Measurements from ENCODE around the gene SCAI. TPM values are rescaled to one million over a fixed set of nuclear protein-coding genes. Genes with fewer than 3 reads are reported as not detected.

Gene SCAI
- total and polyA plus RNA-seq, 7 donors, result 0.39 to 5.2 (median 1.8) TPM

- WGBS, 3 donors, result 86 to 91% (median 88%) methylated on average over 6 of the region's 6 CpGs
- no peaks in the 10 kb centered on the region for H3K36me3 ChIP-seq (ENCODE audit: insufficient read depth in 1 of 2, low read depth in 1 of 2)
- H3K27me3 ChIP-seq (ENCODE audit: insufficient read depth in 3 of 3, low read length in 2 of 3), result no peaks in the 10 kb centered on the region
- ATAC-seq (no peak), DNase-seq (no peak)
- no peaks in the 10 kb centered on the region for H3K4me1 ChIP-seq
- intact Hi-C loops (cut with DNase I), result no loop called here
- H3K4me3 ChIP-seq, result no peak overlapping the region
- no peaks in the 10 kb centered on the region for H3K9me3 ChIP-seq
- H3K27ac ChIP-seq, result no peak overlapping the region
- TF ChIP-seq, protein P1, sequence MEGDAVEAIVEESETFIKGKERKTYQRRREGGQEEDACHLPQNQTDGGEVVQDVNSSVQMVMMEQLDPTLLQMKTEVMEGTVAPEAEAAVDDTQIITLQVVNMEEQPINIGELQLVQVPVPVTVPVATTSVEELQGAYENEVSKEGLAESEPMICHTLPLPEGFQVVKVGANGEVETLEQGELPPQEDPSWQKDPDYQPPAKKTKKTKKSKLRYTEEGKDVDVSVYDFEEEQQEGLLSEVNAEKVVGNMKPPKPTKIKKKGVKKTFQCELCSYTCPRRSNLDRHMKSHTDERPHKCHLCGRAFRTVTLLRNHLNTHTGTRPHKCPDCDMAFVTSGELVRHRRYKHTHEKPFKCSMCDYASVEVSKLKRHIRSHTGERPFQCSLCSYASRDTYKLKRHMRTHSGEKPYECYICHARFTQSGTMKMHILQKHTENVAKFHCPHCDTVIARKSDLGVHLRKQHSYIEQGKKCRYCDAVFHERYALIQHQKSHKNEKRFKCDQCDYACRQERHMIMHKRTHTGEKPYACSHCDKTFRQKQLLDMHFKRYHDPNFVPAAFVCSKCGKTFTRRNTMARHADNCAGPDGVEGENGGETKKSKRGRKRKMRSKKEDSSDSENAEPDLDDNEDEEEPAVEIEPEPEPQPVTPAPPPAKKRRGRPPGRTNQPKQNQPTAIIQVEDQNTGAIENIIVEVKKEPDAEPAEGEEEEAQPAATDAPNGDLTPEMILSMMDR (IDR thresholded peaks at IDR 0.05), result no peak
These were observed 11.6 kb downstream of the SCAI start for GRCh38 chr9:125131778-125132177.

- DNase-seq, result peak; percentile 86 to 92
- H3K27me3 ChIP-seq (ENCODE audit: insufficient read depth in 3 of 3, low read length in 2 of 3), result no peaks in the 10 kb centered on the region
- peak overlapping the region; percentile 57 for H3K27ac ChIP-seq
- ATAC-seq, result peak; percentile 97 to 99 (median 98)
- TF ChIP-seq, protein P1 (IDR thresholded peaks at IDR 0.05), result no peak
- no peak overlapping the region for H3K4me3 ChIP-seq
- 77 to 88% (median 77%) methylated on average over 2 of the region's 2 CpGs for WGBS, 3 donors
- H3K9me3 ChIP-seq, result no peaks in the 10 kb centered on the region
- H3K4me1 ChIP-seq, result peaks cover 5% of the 10 kb centered on the region
- intact Hi-C loops (cut with DNase I), result no loop called here
- no peaks in the 10 kb centered on the region for H3K36me3 ChIP-seq (ENCODE audit: insufficient read depth in 1 of 2, low read depth in 1 of 2)
These were observed 17.1 kb downstream of the SCAI start for GRCh38 chr9:125126019-125126746.

GRCh38 chr9:125125523-125125922, 17.8 kb downstream of the SCAI start:
- no peak overlapping the region for H3K4me3 ChIP-seq
- 81 to 87% (median 85%) methylated on average over 6 to 7 of the region's 7 CpGs for WGBS, 3 donors
- H3K4me1 ChIP-seq, result peaks cover 5% of the 10 kb centered on the region
- ATAC-seq, result no peak
- DNase-seq, result no peak
- no peaks in the 10 kb centered on the region for H3K9me3 ChIP-seq
- intact Hi-C loops (cut with DNase I), result no loop called here
- H3K27ac ChIP-seq, result peak overlapping the region; percentile 57
- H3K36me3 ChIP-seq (ENCODE audit: insufficient read depth in 1 of 2, low read depth in 1 of 2), result no peaks in the 10 kb centered on the region
- H3K27me3 ChIP-seq (ENCODE audit: insufficient read depth in 3 of 3, low read length in 2 of 3), result no peaks in the 10 kb centered on the region
- TF ChIP-seq, protein P1 (IDR thresholded peaks at IDR 0.05), result no peak

- TF ChIP-seq, protein P1 (IDR thresholded peaks at IDR 0.05), result no peak
These were observed 22.2 kb downstream of the SCAI start for GRCh38 chr9:125121146-125121545.

More at GRCh38 chr9:125121146-125121545, 22.2 kb downstream of the SCAI start:
- H3K36me3 ChIP-seq (ENCODE audit: insufficient read depth in 1 of 2, low read depth in 1 of 2), result no peaks in the 10 kb centered on the region
- DNase-seq (no peak), ATAC-seq (no peak)
- H3K27ac ChIP-seq, result no peak overlapping the region
- H3K27me3 ChIP-seq (ENCODE audit: insufficient read depth in 3 of 3, low read length in 2 of 3), result no peaks in the 10 kb centered on the region
- intact Hi-C loops (cut with DNase I), result no loop called here
- WGBS, 3 donors, result 65 to 74% (median 70%) methylated on average over 2 of the region's 2 CpGs
- no peak overlapping the region for H3K4me3 ChIP-seq
- peaks cover 10% of the 10 kb centered on the region for H3K4me1 ChIP-seq
- H3K9me3 ChIP-seq, result no peaks in the 10 kb centered on the region

Data from psoas muscle (tissue), 8 donors.